NCI-H1105 (cell line): Measurements from ENCODE around the gene AP1M2.
"Not testable (repeated sequence)": the region's sequence is repeated elsewhere in the genome, so short reads cannot be mapped to it uniquely, and the experiment has no call there.

ENCODE experiments used
- DNase-seq: peaks from one replicate; lab custom pipeline; 2025; lab: John Stamatoyannopoulos, UW

Gene AP1M2

DNA sequence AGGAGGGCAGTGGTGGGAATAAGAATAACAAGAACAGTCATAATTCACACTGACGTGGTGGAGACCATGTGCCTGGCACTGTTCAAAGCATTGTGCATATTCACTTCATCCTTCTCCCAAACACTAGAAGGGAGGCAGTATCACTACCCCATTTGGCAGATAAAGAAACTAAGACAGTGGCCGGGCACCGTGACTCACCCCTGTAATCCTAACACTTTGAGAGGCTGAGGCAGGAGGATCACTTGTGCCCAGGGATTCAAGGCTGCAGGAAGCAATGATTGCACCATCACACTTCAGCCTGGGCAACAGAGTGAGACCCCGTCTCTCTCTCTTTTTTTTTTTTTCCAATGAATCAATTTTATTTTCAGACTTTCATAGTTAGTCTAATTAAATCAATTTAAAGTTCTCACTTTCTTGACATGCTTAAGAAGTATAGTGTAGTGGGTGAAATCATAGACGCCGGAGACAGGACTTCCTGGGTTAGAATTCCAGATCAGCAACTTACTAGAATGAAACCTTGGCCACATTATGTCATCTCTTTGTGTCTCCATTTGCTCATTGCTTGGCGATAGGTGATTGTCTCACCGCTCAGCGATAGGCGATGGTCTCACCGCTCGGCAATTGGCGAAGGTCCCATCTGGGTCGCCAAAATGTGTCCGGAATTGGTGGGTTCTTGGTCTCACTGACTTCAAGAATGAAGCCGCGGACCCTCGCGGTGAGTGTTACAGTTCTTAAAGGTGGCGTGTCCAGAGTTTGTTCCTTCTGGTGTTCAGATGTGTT, 48.7 kb downstream of the AP1M2 start:
- DNase-seq, result no peak

GRCh38 chr19:10537668-10538067, 49.4 kb downstream of the AP1M2 start:
- DNase-seq, result no peak

GRCh38 chr19:10535613-10536012, 51.5 kb downstream of the AP1M2 start:
- DNase-seq, result no peak

- DNase-seq, result no peak
Measured at GRCh38 chr19:10533646-10534386, 53.3 kb downstream of the AP1M2 start.

GRCh38 chr19:10532457-10532856, 54.7 kb downstream of the AP1M2 start:
- no peak for DNase-seq

GRCh38 chr19:10526887-10527286, 60.2 kb downstream of the AP1M2 start:
- not testable (repeated sequence) for DNase-seq

DNA sequence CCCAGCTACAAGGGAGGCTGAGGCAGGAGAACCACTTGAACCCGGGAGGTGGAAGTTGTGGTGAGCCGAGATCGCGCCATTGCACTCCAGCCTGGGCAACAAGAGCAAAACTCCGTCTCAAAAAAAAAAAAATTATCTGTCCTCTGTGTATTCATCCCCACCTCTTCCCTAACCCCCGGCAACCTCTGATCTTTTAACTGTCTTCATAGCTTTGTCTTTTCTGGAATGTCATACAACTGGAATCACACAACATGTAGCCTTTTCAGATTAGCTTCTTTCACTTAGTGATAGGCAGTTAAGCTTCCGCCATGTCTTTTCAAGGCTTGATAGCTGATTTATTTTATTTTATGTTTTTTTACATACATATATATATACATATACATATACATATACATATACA, 61.5 kb downstream of the AP1M2 start:
- DNase-seq, result no peak

- DNase-seq, result no peak
Measured at GRCh38 chr19:10523135-10523636, 63.9 kb downstream of the AP1M2 start.
